Measurements from ENCODE around the gene TWIST2. TPM values are rescaled to one million over a fixed set of nuclear protein-coding genes. Genes with fewer than 3 reads are reported as not detected.
A peak's percentile ranks its signal among the peaks of the same experiment; 100 is the strongest.

Gene TWIST2
- total and polyA plus RNA-seq, 7 donors, result 0.58 to 1.2 (median 0.90) TPM

- TF ChIP-seq CTCF (IDR thresholded peaks at IDR 0.05), result no peak
- Histone ChIP-seq H3K27me3 (ENCODE audit: insufficient read depth in 3 of 3, low read length in 2 of 3) (peaks cover 0 to 38% (median 4%) of the 10 kb centered on the region in 3 donors), H3K4me3 (no peak overlapping the region), H3K9me3 (no peaks in the 10 kb centered on the region), H3K36me3 (ENCODE audit: insufficient read depth in 1 of 2, low read depth in 1 of 2) (no peaks in the 10 kb centered on the region), H3K4me1 (peaks cover 3% of the 10 kb centered on the region), H3K27ac (no peak overlapping the region)
- intact Hi-C loops (cut with DNase I), result no loop called here
- peak; percentile 87 to 89 for DNase-seq
- 32 to 39% (median 38%) methylated on average over 22 to 29 of the region's 29 CpGs for WGBS, 3 donors
- peak; percentile 76 to 83 (median 78) for ATAC-seq
Measured at GRCh38 chr2:238864207-238865014, 16.5 kb downstream of the TWIST2 start.

- Histone ChIP-seq H3K27ac (no peak overlapping the region), H3K4me3 (no peak overlapping the region), H3K4me1 (peaks cover 4% of the 10 kb centered on the region), H3K9me3 (no peaks in the 10 kb centered on the region), H3K36me3 (ENCODE audit: insufficient read depth in 1 of 2, low read depth in 1 of 2) (no peaks in the 10 kb centered on the region), H3K27me3 (ENCODE audit: insufficient read depth in 3 of 3, low read length in 2 of 3) (peaks cover 0 to 33% (median 3%) of the 10 kb centered on the region in 3 donors)
- WGBS, 3 donors, result 73 to 81% (median 77%) methylated on average over 17 of the region's 17 CpGs
- no peak for TF ChIP-seq CTCF (IDR thresholded peaks at IDR 0.05)
- ATAC-seq (no peak), DNase-seq (no peak)
- intact Hi-C loops (cut with DNase I), result no loop called here
Measured at GRCh38 chr2:238865015-238865719, 17.3 kb downstream of the TWIST2 start.

GRCh38 chr2:238865744-238866355, 18.0 kb downstream of the TWIST2 start:
- no peak overlapping the region for H3K4me3 ChIP-seq
- peaks cover 4% of the 10 kb centered on the region for H3K4me1 ChIP-seq
- ATAC-seq, result no peak
- no peaks in the 10 kb centered on the region for H3K36me3 ChIP-seq (ENCODE audit: insufficient read depth in 1 of 2, low read depth in 1 of 2)
- no peaks in the 10 kb centered on the region for H3K9me3 ChIP-seq
- H3K27me3 ChIP-seq (ENCODE audit: insufficient read depth in 3 of 3, low read length in 2 of 3), result peaks cover 0 to 33% (median 1%) of the 10 kb centered on the region in 3 donors
- 91 to 93% (median 92%) methylated on average over 15 of the region's 15 CpGs for WGBS, 3 donors
- H3K27ac ChIP-seq, result no peak overlapping the region
- intact Hi-C loops (cut with DNase I), result no loop called here
- DNase-seq, result no peak
- TF ChIP-seq CTCF (IDR thresholded peaks at IDR 0.05), result no peak

- WGBS, 3 donors, result 61 to 66% (median 65%) methylated on average over 17 of the region's 17 CpGs
- Histone ChIP-seq H3K36me3 (ENCODE audit: insufficient read depth in 1 of 2, low read depth in 1 of 2) (no peaks in the 10 kb centered on the region), H3K4me1 (peaks cover 4% of the 10 kb centered on the region), H3K27ac (no peak overlapping the region), H3K27me3 (ENCODE audit: insufficient read depth in 3 of 3, low read length in 2 of 3) (peaks cover 0 to 33% (median 1%) of the 10 kb centered on the region in 3 donors), H3K9me3 (no peaks in the 10 kb centered on the region), H3K4me3 (no peak overlapping the region)
- intact Hi-C loops (cut with DNase I), result no loop called here
- no peak for ATAC-seq
- no peak for TF ChIP-seq CTCF (IDR thresholded peaks at IDR 0.05)
- no peak for DNase-seq
Measured at GRCh38 chr2:238866656-238867277, 18.9 kb downstream of the TWIST2 start.
